Epithelial cell of esophagus (primary cell): Measurements from ENCODE around the gene CCDC54.
A peak's percentile ranks its signal among the peaks of the same experiment; 100 is the strongest.
"Not testable (repeated sequence)": the region's sequence is repeated elsewhere in the genome, so short reads cannot be mapped to it uniquely, and the experiment has no call there.

ENCODE experiments used
- DNase-seq: peaks from one replicate; pipeline ENCODE4 v3.0.0; 2010; ENCODE audit warnings: low read depth
- H3K4me3 ChIP-seq: 2 replicates; pipeline ENCODE4 v1.5.1; 2011; ENCODE audit warnings: mild to moderate bottlenecking, low read length, control low read depth
- TF ChIP-seq, protein P1 (sequence below): IDR thresholded peaks from 2 replicates; pipeline ENCODE4 v1.5.1; 2011; ENCODE audit warnings: low read depth, mild to moderate bottlenecking, low read length, control low read depth, inconsistent platforms; ENCODE audit not compliant: insufficient read depth; ENCODE audit errors: missing control alignments

Gene CCDC54

GRCh38 chr3:107377151-107377550, at the start of gene CCDC54:
CCDC54 (plus strand) TSS chr3:107377439; CDS start chr3:107377588, 149 bp downstream.
- TF ChIP-seq, protein P1, sequence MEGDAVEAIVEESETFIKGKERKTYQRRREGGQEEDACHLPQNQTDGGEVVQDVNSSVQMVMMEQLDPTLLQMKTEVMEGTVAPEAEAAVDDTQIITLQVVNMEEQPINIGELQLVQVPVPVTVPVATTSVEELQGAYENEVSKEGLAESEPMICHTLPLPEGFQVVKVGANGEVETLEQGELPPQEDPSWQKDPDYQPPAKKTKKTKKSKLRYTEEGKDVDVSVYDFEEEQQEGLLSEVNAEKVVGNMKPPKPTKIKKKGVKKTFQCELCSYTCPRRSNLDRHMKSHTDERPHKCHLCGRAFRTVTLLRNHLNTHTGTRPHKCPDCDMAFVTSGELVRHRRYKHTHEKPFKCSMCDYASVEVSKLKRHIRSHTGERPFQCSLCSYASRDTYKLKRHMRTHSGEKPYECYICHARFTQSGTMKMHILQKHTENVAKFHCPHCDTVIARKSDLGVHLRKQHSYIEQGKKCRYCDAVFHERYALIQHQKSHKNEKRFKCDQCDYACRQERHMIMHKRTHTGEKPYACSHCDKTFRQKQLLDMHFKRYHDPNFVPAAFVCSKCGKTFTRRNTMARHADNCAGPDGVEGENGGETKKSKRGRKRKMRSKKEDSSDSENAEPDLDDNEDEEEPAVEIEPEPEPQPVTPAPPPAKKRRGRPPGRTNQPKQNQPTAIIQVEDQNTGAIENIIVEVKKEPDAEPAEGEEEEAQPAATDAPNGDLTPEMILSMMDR = no peak
- no peak for DNase-seq

DNA sequence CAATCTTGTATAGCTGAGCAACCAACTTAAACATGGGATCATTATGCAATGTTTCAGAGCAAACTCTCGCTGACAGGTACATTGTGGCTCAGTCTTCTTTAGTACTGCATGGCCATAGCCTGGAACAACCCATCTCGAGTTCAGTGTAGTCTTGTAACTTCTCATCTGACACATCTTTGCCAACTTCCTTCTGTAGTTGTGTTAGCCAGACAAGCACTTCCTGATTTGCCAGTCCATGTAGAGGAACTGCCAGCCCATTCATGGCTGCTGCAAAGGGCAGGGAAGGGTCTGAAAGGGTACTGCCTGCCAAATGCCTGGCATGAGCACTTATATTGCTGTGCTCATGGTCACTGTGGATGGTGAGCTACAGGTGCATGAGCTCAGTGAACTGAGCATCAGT, 49.2 kb upstream of the CCDC54 start:
- no peak for DNase-seq
- TF ChIP-seq, protein P1 = no peak

More at GRCh38 chr3:107377151-107377550, at the start of gene CCDC54:
- H3K4me3 ChIP-seq = no peak within 1 kb of the TSS

GRCh38 chr3:107329088-107329487, 48.2 kb upstream of the CCDC54 start:
- TF ChIP-seq, protein P1 = no peak
- DNase-seq = no peak
- H3K4me3 ChIP-seq = no peak overlapping the region

More for the DNA sequence above, 49.2 kb upstream of the CCDC54 start:
- H3K4me3 ChIP-seq = no peak overlapping the region

DNA sequence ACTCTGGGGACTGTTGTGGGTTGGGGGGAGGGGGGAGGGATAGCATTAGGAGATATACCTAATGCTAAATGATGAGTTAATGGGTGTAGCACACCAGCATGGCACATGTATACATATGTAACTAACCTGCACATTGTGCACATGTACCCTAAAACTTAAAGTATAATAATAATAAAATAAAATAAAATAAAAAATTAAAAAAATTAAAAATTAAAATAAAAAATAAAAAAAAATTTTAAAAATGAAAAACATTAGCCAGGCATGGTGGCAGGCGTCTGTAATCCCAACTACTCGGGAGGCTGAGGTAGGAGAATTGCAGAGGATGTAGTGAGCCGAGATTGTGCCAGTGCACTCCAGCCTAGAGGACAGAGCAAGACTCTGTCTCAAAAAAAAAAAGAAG, 37.5 kb upstream of the CCDC54 start:
- DNase-seq, H3K4me3 ChIP-seq: not testable (repeated sequence)

- H3K4me3 ChIP-seq = no peak overlapping the region
- TF ChIP-seq, protein P1 = no peak
- no peak for DNase-seq
Measured at GRCh38 chr3:107344722-107345121, 32.5 kb upstream of the CCDC54 start.

GRCh38 chr3:107345822-107346405, 31.3 kb upstream of the CCDC54 start:
- DNase-seq = no peak
- no peak overlapping the region for H3K4me3 ChIP-seq
- TF ChIP-seq, protein P1 = no peak

DNA sequence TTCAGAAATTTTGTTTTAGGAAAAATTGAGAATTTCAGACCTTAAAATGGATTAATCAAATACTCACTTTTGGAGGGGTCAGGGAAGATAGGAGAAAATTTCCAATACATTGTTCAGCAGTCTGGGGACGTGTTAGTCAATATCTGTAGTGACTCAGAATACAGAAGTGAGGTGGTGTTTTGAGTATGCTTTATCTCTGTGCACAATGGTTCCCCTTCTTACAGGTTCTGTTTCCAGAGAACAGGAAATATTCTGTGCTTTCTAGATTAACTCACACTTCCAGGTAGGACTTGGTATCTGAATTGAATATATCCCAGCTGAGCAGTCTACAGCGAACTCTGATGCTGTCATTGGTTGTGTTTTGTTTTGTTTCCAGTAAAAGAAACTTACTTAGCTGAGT, 30.7 kb upstream of the CCDC54 start:
- TF ChIP-seq, protein P1 = no peak
- peak; percentile 42 for DNase-seq

More for the DNA sequence above, 30.7 kb upstream of the CCDC54 start:
- no peak overlapping the region for H3K4me3 ChIP-seq
